ENCODE data around the gene SBNO2. TPM values are rescaled to one million over a fixed set of nuclear protein-coding genes. Genes with fewer than 3 reads are reported as not detected.
A peak's percentile ranks its signal among the peaks of the same experiment; 100 is the strongest.

SBNO2 gene
- total RNA-seq, 1 donor from 2014 or later = 20.9 TPM

DNA sequence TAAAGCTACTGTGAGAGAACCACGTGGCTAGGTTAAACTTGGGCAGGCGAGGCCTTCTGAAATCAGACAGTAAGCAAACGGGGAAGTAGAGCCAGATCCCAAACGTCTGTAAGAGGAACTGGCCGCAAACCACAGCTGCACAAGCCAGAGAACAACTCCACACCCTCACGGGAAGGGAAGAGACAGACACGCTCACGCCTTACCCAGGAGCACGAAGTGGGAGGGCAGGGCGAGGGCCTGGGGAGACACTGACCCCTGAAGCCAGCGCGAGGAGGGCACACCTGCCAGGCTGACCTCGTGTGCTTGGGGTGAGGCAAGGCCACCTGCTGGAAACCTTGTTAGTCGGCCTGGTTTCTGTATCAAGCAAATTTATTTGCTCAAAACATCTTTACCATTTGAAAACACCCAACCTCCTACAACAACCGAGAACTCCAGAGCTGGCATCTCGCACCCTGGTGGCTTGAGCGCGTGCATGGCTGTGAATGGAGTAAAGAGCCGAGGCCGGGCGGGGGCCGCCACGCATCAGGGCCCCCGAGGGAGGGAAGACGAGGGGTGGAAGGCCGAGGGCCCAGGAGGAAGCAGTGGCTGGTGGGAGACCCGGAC lies 86.2 kb downstream of the SBNO2 start:
- peak; percentile 33 for DNase-seq

DNA sequence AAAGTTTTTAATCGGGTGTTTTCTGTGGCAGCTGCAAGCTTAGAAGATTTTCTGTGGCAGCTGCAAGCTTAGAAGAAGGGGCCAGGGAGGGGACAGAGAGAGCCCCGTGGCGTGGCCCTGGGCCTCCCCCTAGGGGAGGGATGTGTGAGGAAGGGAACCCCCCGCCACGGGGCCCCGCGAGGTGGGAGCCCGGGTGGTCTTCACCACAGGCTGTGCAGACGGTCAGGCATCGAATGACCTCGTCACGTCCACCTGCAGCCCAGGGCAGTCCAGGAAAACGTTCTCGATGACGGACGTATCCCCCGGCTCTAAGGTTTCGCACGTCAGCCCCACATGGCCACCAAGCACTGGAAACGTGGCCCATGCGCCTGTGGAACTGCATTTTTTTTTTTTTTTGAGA lies 87.5 kb downstream of the SBNO2 start:
- peak; percentile 77 for DNase-seq

DNA sequence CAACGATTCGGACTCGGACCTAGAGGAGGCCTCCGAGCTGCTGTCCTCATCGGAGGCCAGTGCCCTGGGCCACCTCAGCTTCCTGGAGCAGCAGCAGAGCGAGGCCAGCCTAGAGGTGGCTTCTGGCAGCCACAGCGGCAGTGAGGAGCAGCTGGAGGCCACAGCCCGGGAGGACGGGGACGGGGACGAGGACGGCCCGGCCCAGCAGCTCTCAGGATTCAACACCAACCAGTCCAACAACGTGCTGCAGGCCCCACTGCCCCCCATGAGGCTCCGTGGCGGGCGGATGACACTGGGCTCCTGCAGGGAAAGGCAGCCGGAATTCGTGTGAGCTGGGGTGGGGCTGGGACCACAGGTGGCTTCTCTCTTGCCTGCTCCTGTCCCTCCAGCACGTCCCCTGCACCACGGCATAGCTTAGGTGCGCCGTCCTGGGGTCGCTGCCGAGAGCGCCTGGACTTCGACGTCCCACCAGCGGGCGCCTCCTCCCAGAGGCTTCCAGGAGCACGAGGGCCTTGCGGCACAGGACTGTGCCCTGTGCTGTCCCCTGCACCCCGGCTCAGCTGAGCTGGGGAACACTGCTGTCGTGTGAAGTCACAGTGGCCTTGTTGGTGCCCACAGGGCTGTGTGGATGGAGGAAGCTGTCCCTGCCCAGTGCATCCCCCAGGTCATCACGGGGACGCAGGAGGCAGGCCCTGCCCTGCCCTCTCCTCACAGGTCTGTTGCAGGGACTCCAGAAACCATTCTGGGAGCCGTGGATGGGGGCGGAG lies 88.2 kb downstream of the SBNO2 start:
- no peak for DNase-seq

- no peak for DNase-seq
These were observed 88.9 kb downstream of the SBNO2 start for GRCh38 chr19:1085053-1085658.

DNA sequence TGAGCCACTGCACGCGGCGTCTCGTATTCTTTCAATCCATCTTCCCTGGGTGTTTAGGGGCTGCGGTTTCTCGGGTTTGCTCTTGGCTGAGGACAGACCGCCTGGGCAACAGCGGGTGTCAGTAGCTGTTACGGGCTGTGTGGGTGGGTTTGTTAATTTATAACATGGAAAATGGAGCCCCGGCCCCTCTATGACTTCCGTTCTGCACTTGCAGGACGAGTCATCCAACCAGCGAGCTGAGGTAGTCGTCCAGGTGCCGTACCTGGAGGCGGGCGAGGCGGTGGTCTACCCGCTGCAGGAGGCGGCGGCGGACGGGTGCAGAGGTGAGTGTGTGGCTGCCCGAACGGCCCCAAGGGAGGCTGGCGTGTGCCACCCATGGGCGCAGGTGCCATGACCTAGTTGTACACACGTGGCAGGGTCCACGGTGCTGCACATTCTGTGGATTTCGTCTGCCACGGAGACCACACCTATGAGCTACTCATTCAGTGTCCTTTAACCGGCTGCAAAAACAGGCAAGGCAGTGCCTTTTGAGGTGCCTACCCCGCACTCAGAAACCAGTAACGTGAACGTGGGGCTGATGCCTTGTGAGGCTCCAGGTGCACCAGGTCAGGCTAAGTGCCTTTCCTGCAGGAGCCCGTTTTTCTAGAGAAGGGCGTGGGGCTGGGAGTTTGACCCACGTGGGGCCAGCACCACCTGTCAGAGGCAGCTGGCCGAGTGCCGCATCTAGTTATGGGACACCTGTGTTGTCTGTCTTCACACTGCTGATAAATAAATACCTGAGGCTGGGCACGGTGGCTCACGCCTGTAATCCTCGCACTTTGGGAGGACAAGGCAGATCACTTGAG lies 89.8 kb downstream of the SBNO2 start:
- no peak for DNase-seq

- DNase-seq = no peak
These were observed 90.9 kb downstream of the SBNO2 start for GRCh38 chr19:1082928-1083816.

GRCh38 chr19:1082165-1082927 lies 91.7 kb downstream of the SBNO2 start:
- DNase-seq = peak; percentile 69

GRCh38 chr19:1081301-1082164 lies 92.5 kb downstream of the SBNO2 start:
- no peak for DNase-seq

DNA sequence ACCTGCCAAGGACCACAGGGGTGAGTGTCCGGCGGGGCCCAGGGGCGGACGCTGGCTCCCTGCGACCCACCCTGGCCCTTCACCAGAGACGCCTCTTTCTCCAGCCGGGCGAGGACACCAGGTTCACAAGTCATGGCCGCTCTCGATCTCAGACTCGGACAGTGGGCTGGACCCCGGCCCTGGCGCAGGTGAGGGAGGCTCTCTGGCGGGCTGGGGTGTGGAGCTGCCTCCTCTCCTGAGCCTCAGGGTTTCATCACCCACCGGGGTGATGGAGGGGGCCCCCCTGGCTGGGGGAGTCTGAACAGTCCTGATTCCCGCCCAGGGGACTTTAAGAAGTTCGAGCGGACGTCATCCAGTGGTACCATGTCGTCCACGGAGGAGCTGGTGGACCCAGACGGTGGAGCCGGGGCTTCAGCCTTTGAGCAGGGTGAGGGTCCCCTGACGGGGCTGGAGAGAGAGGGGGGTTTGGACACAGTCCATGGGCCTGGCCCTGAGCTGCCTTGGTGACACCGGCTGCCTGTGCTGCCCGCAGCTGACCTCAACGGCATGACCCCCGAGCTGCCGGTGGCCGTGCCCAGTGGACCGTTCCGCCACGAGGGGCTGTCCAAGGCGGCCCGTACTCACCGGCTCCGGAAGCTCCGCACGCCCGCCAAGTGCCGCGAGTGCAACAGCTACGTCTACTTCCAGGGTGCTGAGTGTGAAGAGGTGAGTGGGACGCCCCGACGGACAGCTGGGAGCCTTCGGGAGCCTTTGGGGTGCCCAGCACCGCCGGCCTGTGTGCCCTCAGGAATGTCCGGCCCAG lies 93.5 kb downstream of the SBNO2 start:
- DNase-seq = no peak

DNA sequence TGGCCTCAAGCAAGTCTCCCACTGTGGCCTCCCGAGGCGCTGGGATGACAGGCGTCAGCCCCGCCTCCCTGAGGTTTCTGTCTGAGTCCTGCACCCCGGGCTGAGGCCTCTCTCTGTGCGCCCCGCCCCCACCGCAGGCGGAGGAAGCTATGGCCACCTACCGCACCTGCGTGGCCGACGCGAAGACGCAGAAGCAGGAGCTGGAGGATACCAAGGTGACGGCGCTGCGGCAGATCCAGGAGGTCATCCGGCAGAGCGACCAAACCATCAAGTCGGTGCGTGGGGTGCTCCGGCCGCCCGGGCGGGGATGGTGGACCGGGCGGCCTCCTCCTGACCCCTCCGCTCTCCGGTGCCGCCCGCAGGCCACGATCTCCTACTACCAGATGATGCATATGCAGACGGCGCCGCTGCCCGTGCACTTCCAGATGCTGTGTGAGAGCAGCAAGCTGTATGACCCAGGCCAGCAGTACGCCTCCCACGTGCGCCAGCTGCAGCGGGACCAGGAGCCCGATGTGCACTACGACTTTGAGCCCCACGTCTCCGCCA lies 94.4 kb downstream of the SBNO2 start:
- DNase-seq = no peak

- DNase-seq = peak; percentile 9
These were observed 97.1 kb downstream of the SBNO2 start for GRCh38 chr19:1076951-1077350.

- DNase-seq = no peak
These were observed 98.1 kb downstream of the SBNO2 start for GRCh38 chr19:1076046-1076386.

- DNase-seq = peak; percentile 20
These were observed 99.4 kb downstream of the SBNO2 start for GRCh38 chr19:1074544-1075283.

- DNase-seq = no peak
These were observed 100.0 kb downstream of the SBNO2 start for GRCh38 chr19:1073956-1074517.

DNA sequence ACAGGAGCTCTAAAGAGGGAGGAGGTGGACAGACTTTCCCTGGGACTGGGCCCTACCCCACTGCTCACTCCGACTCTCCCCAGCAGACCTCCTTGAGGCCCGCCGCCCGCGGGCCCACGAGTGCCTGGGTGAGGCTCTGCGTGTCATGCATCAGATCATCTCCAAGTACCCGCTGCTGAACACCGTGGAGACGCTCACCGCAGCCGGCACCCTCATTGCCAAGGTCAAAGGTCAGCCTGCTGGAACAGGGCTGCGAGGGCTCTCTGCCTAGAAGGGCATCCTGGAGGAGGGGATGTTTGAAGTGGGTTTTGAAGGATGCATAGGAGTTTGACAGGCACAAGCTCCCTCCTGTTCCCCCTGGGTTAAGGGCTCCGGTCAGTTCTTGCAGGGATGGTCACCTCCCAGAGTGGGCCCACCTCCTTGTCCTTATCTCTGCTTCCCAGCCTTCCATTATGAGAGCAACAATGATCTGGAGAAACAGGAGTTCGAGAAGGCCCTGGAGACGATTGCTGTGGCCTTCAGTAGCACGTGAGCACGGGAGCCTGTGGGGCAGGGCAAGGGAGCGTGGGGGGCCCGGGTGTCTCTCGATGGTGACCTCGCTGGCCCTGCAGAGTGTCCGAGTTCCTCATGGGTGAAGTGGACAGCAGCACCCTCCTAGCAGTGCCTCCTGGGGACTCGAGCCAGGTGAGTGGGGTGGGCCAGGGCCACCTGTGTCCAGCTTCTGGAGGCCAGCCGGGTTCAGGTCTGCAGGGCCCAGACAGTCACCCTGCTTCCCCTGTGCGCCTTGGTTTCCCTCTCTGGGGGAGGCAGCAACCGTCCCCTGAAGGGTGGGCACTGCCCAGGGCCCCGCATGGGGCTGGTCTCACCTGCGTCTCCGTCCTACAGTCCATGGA lies 100.8 kb downstream of the SBNO2 start:
- DNase-seq = no peak

DNA sequence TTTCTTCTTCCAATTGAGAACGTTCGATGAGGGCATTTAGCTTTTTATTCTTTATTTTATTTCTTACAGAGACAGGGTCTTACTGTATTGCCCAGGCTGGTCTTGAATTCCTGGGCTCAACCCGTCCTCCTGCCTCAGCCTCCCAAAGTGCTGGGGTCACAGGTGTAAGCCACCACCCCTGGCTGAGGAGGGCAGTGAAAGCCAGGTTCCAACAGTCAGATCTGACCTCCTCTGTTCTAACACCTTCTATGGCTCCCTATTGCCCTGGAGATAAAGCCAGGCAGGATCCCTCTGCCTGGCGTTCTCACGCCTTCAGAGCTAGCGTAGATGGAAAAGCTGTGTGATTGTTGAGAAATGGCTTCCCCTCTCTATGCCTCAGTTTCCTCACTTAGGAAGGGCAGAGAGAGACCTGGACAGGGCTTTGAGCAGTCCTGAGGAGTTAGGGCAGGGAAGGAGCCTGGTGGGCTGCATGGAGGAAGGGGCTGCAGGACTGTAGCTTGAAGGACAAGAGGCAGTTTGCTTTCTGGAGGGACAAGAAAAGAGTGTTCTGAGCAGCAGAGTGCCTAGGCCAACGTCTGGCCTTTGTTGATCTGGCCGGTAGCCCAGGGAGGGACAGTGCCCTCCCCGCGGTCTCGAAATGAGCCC lies 101.6 kb downstream of the SBNO2 start:
- no peak for DNase-seq
